Measurements from ENCODE around the gene TBPL2.
"Not testable (repeated sequence)": the region's sequence is repeated elsewhere in the genome, so short reads cannot be mapped to it uniquely, and the experiment has no call there.

The TBPL2 gene

GRCh38 chr14:55440385-55440784 lies at the start of gene TBPL2:
Gene TBPL2, minus strand, starts transcription at chr14:55440616. Its CDS starts 167 bp downstream, at chr14:55440449.
- DNase-seq, result no peak

DNA sequence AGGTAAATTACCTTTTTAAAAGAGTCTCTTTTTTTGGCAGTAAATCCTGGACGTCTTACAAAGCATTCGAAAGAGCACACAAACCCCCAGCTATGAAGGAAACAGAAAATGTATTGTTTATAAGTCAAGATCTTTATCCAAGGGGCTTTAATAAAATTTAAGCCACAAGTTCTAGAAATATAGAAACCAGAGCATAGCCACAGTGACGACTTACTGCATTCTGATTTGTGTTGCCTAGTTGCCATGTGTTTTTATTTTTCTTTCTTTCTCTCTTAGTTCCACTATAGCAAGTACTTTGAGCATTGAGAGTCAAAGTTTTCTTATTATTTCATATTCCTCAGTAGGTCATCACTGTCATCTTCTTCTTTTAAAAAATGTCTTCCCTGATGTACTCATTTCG lies 47.8 kb upstream of the TBPL2 start:
- DNase-seq, result no peak

GRCh38 chr14:55482936-55483605 lies 42.7 kb upstream of the TBPL2 start:
- DNase-seq, result no peak

DNA sequence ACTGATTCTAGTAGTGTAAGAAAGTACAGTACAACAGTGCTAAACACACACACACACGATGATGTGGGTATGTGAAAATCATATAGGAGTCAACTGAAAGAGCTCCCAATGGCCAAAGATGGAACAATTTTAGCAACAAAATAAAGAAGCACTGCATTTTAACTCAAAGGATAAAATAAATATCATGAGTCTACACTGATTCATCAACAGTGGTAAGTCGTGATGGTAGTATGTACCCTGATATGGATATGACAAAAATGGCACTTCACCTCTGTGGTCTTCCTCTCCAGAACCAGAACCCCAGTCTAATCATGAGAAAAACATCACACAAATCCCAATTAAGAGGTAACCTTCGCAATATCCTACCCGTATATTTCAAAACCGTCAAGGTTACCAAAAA lies 41.4 kb upstream of the TBPL2 start:
- no peak for DNase-seq

- no peak for DNase-seq
Observed at GRCh38 chr14:55477680-55478079, 37.3 kb upstream of the TBPL2 start.

GRCh38 chr14:55476448-55476847 lies 36.0 kb upstream of the TBPL2 start:
- not testable (repeated sequence) for DNase-seq

GRCh38 chr14:55473786-55474185 lies 33.4 kb upstream of the TBPL2 start:
- no peak for DNase-seq

DNA sequence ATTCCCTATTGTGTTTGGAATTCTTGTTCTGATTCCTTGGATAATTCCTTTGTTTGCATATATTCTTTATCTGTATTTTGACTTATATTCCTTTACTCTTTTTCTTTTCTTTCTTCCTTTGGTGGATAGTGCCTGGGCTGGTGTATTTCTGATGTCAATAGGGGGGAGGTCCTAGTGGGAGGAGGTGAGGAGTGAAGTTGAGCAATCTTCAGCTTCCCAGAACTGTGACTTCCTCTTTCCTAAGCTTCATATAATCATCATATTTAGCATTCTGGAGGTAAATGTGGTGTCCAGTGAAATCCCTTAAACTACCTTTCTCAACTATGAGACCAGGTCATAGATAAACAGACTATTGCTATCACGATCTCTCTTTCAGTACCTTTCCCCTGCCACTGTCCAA lies 29.6 kb upstream of the TBPL2 start:
- DNase-seq, result no peak

DNA sequence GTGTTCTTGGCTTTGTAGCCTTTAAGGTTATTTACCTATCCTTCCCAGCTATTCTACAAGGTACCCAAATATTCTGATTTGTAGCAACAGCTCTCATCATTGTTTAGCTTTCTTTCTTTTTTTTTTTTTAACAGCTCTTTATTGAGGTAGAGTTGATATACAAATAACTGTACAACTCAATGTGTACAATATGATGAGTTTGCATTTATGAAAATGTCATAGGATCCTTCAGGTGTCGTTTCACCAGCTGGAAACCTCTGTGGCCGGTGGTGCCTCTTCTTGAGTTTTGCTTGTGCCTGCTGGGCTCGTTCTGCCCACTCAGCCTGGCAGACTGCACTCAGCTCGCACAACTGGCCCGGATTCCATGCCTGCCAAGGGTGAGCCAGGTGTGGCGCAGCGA lies 26.9 kb upstream of the TBPL2 start:
- DNase-seq, result no peak

GRCh38 chr14:55458800-55459515 lies 18.5 kb upstream of the TBPL2 start:
- DNase-seq, result peak; percentile 89

DNA sequence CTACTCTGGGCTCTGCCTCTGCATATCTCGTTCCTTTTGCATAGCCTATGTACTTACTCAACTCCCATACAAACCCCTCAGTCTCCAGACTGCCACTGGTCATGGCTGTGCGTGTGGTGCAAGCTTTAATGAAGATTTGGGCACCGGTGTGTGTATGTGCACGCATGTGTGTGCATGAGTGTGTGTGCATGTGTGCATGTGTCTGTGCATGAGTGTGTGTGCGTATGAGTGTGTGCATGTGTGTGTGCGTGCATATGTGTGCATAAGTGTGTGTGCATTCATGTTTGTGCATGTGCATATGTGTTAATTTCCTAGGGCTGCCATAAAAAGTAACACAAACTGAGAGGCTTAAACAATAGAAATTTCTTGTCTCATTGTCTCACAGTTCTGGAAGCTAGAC lies 17.1 kb upstream of the TBPL2 start:
- DNase-seq, result no peak

DNA sequence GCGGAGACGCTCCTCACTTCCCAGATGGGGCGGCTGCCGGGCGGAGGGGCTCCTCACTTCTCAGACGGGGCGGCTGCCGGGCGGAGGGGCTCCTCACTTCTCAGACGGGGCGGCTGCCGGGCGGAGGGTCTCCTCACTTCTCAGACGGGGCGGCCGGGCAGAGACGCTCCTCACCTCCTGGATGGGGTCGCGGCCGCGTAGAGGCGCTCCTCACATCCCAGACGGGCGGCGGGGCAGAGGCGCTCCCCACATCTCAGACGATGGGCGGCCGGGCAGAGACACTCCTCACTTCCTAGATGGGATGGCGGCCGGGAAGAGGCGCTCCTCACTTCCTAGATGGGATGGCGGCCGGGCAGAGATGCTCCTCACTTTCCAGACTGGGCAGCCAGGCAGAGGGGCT lies 16.0 kb upstream of the TBPL2 start:
- not testable (repeated sequence) for DNase-seq

DNA sequence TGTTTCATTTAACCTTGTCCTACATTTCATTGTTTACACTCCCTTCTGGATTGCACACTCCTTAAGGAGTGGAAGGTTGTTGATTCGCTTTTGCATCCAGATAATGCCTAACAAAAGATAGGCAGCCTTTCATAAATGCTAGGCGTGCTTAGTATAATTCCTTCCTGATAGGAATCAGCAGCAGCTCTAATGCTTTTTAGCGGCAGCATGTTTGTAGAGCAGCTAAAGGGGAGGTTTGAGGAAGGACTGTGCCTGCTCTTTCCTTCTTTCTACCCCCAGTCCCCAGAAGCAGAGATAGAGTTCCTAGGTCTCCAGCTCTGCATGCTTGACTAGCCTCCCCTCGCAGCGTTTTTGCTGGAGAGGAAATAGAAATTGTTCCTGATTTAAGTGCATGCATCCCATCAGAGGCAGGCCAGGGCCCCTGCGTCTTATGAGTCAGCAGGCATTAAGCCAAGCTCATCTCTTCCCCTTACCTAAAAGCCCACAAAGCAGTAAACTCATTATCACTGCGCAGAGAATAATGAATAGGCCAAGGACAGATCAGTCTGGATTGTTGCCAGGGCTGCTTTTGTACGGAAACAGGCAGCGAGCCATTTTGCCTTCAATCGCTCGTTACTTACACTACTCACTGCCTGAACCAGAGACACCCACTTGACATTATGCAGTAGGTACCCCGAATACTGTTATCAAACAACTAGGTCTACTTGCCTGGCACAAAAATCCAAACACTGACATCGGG lies 14.0 kb upstream of the TBPL2 start:
- peak; percentile 38 for DNase-seq

DNA sequence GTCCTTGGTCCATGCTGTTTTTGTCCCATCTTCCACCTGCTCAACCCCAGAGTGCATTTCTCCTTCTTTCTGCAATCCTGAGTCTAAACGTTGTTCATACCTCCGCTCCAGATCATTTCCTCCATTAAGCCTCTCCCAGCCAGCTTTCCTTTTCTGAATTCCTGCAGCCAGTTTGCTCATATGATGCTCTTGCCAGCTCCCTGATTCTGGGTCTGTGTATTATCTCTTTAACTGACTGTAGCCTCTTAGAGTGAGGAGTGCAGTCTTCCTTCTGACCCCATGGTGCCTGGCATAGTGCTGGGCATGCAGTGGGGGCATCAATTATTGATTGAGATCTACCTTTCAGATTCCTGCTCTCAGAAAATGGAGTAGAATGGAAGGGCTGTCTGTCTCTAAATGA lies 11.5 kb upstream of the TBPL2 start:
- no peak for DNase-seq

DNA sequence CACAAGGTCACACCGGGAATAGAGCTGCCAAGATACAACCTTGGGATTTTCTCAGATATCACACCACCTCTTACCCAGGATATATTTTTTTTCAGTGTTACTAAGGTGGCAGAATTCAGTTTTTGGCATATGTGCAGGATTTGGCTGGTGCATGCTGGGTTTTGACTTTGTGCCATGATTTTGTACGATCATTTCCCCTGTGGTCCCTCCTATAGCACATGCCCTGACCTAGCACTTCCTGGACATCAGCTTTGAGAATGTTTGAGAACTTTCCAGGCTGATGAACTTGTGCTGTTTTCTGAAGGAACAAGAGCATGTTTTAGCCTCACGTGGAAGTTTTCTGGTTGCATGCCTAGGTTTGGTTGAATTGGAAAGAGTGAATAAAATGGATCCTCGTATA lies 11.0 kb upstream of the TBPL2 start:
- DNase-seq, result no peak

DNA sequence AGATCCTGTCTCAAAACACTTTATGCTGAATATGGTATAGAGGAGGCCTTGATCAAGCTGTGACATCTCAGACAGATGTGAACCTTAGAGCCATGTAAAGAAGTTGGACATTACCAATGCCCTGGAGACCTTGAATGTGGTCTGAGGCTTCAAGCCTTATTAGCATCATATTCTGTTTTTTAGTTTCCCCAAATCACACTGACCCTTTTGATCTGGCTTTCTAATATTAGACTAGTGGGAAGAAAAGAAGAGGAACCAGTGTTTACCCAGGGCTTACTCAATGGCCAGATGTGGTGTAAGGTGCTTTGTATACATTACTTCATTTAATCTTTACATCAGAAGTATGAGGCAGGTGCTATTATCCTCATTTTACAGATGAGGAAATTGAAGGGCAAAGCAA lies 10.6 kb upstream of the TBPL2 start:
- no peak for DNase-seq

- DNase-seq, result no peak
Observed at GRCh38 chr14:55450539-55450938, 10.1 kb upstream of the TBPL2 start.

GRCh38 chr14:55450124-55450523 lies 9.7 kb upstream of the TBPL2 start:
- no peak for DNase-seq

DNA sequence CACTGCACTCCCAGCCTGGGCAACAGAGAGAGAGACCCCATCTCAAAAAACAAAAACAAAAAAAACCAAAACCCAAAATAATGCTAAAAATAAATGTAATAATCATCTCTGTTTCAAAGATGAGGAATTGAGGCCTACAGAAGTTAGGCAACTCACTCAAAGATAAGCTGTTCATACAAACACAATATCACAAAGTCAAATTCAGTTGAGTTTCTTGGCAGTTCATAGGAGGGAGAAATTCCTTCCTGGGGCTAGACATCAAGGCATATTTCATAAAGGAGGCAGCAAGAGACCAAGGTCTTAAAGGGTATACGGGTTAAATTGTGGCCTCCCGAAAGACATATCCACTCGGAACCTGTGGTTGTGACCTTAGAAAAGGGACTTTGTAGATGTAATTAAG lies 8.7 kb upstream of the TBPL2 start:
- no peak for DNase-seq

GRCh38 chr14:55448141-55448614 lies 7.8 kb upstream of the TBPL2 start:
- DNase-seq, result peak; percentile 55

DNA sequence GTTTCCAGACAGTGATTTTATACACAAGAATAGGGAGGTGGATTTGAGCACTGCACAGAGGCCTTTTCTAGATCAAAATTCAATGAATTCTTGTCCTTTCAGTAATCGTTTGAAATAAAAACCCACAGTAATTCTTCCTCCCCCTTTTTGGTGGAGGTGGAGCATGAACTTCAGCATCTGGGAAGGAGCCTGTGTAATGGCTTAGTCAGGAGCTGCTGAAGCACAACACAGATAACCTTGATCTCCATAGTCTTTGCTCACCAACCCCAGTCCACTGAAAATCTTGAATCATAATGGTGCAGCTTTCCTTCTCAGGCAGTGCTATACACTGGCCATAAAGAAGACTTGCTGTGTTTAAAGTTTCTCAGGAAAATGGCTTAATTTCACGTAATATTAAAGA lies 6.4 kb upstream of the TBPL2 start:
- DNase-seq, result no peak

GRCh38 chr14:55446127-55446736 lies 5.8 kb upstream of the TBPL2 start:
- peak; percentile 74 for DNase-seq

GRCh38 chr14:55441286-55441685 lies 870 bp upstream of the TBPL2 start:
- DNase-seq, result no peak

All from activated CD4-positive, alpha-beta T cell treated with anti-CD3 and anti-CD28 coated beads, Interleukin-10, Interleukin-2, amounts not matched to agents 100 ng/mL and 50 ng/mL, durations not matched to agents 16 hours and 8 hours (primary cell).